HEK293 (cell line): ENCODE data around the gene LMTK3.

Experiments used
- GLI4 ChIP-seq: fragments of 450-650 bp; formaldehyde crosslinking; IDR thresholded peaks from 2 replicates; pipeline ENCODE4 v1.5.1; 2016; ENCODE audit warnings: missing biosample characterization, missing genetic modification characterization
- GLIS1 ChIP-seq: fragments of 450-650 bp; formaldehyde crosslinking; IDR thresholded peaks from 2 replicates; pipeline ENCODE4 v1.5.1; 2016; ENCODE audit warnings: missing biosample characterization, missing genetic modification characterization
- GLIS2 ChIP-seq: fragments of 450-650 bp; formaldehyde crosslinking; IDR thresholded peaks from 2 replicates; pipeline ENCODE4 v1.5.1; 2016; ENCODE audit warnings: missing biosample characterization, missing genetic modification characterization
- ZBTB7A ChIP-seq: fragments of 450-650 bp; formaldehyde crosslinking; IDR thresholded peaks from 2 replicates; pipeline ENCODE4 v1.5.1; 2016; ENCODE audit warnings: low read depth, missing biosample characterization, missing genetic modification characterization
- ZBTB8A ChIP-seq: fragments of 450-650 bp; formaldehyde crosslinking; IDR thresholded peaks from 2 replicates; pipeline ENCODE4 v1.5.1; 2016; ENCODE audit warnings: missing biosample characterization, missing genetic modification characterization
- ZEB2 ChIP-seq: fragments of 450-650 bp; formaldehyde crosslinking; IDR thresholded peaks from 2 replicates; pipeline ENCODE4 v1.5.1; 2016; ENCODE audit warnings: missing biosample characterization, missing genetic modification characterization
- ZFP37 ChIP-seq: fragments of 450-650 bp; formaldehyde crosslinking; IDR thresholded peaks from 2 replicates; pipeline ENCODE4 v1.5.1; 2016; ENCODE audit warnings: missing biosample characterization, missing genetic modification characterization
- ZFP41 ChIP-seq: fragments of 450-650 bp; formaldehyde crosslinking; IDR thresholded peaks from 2 replicates; pipeline ENCODE4 v1.5.1; 2016; ENCODE audit warnings: missing biosample characterization, missing genetic modification characterization, borderline replicate concordance
- ZNF10 ChIP-seq: fragments of 450-650 bp; formaldehyde crosslinking; IDR thresholded peaks from 2 replicates; pipeline ENCODE4 v1.5.1; 2017; ENCODE audit warnings: missing biosample characterization, missing genetic modification characterization
- ZNF292 ChIP-seq: fragments of 450-650 bp; formaldehyde crosslinking; IDR thresholded peaks from 2 replicates; pipeline ENCODE4 v1.5.1; 2016; ENCODE audit warnings: low read depth, missing biosample characterization, missing genetic modification characterization, borderline replicate concordance
- ZNF311 ChIP-seq: fragments of 450-650 bp; formaldehyde crosslinking; IDR thresholded peaks from 2 replicates; pipeline ENCODE4 v1.5.1; 2017; ENCODE audit warnings: missing biosample characterization, missing genetic modification characterization, borderline replicate concordance
- ZNF366 ChIP-seq: fragments of 450-650 bp; formaldehyde crosslinking; conservative IDR thresholded peaks from 2 replicates; pipeline ENCODE4 v1.5.1; 2016; ENCODE audit warnings: missing biosample characterization, missing genetic modification characterization
- ZNF391 ChIP-seq: fragments of 450-650 bp; formaldehyde crosslinking; IDR thresholded peaks from 2 replicates; pipeline ENCODE4 v1.5.1; 2016; ENCODE audit warnings: low read depth, missing biosample characterization, missing genetic modification characterization, borderline replicate concordance
- ZNF473 ChIP-seq: fragments of 450-650 bp; formaldehyde crosslinking; IDR thresholded peaks from 2 replicates; pipeline ENCODE4 v1.5.1; 2017; ENCODE audit warnings: missing biosample characterization, missing genetic modification characterization
- ZNF510 ChIP-seq: fragments of 450-650 bp; formaldehyde crosslinking; IDR thresholded peaks from 2 replicates; pipeline ENCODE4 v1.5.1; 2018; ENCODE audit warnings: mild to moderate bottlenecking, missing genetic modification characterization, missing biosample characterization; ENCODE audit not compliant: insufficient replicate concordance
- ZNF544 ChIP-seq: fragments of 450-650 bp; formaldehyde crosslinking; IDR thresholded peaks from 2 replicates; pipeline ENCODE4 v1.5.0; 2017; ENCODE audit warnings: missing biosample characterization, missing genetic modification characterization
- ZNF560 ChIP-seq: fragments of 450-650 bp; formaldehyde crosslinking; IDR thresholded peaks from 2 replicates; pipeline ENCODE4 v1.5.1; 2017; ENCODE audit warnings: missing biosample characterization, missing genetic modification characterization, borderline replicate concordance
- ZNF623 ChIP-seq: fragments of 450-650 bp; formaldehyde crosslinking; IDR thresholded peaks from 2 replicates; pipeline ENCODE4 v1.5.1; 2016; ENCODE audit warnings: missing biosample characterization, missing genetic modification characterization
- ZNF670 ChIP-seq: fragments of 450-650 bp; formaldehyde crosslinking; IDR thresholded peaks from 2 replicates; pipeline ENCODE4 v1.5.1; 2016; ENCODE audit warnings: missing biosample characterization, missing genetic modification characterization, low read depth
- ZNF777 ChIP-seq: fragments of 450-650 bp; formaldehyde crosslinking; IDR thresholded peaks from 2 replicates; pipeline ENCODE4 v1.5.1; 2017; ENCODE audit warnings: missing biosample characterization, missing genetic modification characterization, borderline replicate concordance
- TF ChIP-seq, protein P1 (sequence below): fragments of 450-650 bp; formaldehyde crosslinking; IDR thresholded peaks from 2 replicates; pipeline ENCODE4 v1.5.1; 2016; ENCODE audit warnings: missing biosample characterization, missing genetic modification characterization
- TF ChIP-seq, protein P2 (sequence below): fragments of 450-650 bp; formaldehyde crosslinking; IDR thresholded peaks from 2 replicates; pipeline ENCODE4; 2016; ENCODE audit warnings: missing biosample characterization, missing genetic modification characterization
- TF ChIP-seq, protein P3 (sequence below): fragments of 450-650 bp; formaldehyde crosslinking; IDR thresholded peaks from 2 replicates; pipeline ENCODE4 v1.5.1; 2016; ENCODE audit warnings: missing biosample characterization, missing genetic modification characterization, borderline replicate concordance
- TF ChIP-seq, protein P4 (sequence below): fragments of 450-650 bp; IDR thresholded peaks from 2 replicates; pipeline ENCODE4 v1.5.1; 2018; ENCODE audit warnings: missing biosample characterization, mild to moderate bottlenecking, missing genetic modification characterization
- TF ChIP-seq, protein P5 (sequence below): fragments of 450-650 bp; formaldehyde crosslinking; IDR thresholded peaks from 2 replicates; pipeline ENCODE4 v1.5.1; 2017; ENCODE audit warnings: missing biosample characterization, missing genetic modification characterization
- TF ChIP-seq, protein P6 (sequence below): fragments of 450-650 bp; formaldehyde crosslinking; IDR thresholded peaks from 2 replicates; pipeline ENCODE4 v1.5.1; 2016; ENCODE audit warnings: missing biosample characterization, missing genetic modification characterization

Gene LMTK3

DNA sequence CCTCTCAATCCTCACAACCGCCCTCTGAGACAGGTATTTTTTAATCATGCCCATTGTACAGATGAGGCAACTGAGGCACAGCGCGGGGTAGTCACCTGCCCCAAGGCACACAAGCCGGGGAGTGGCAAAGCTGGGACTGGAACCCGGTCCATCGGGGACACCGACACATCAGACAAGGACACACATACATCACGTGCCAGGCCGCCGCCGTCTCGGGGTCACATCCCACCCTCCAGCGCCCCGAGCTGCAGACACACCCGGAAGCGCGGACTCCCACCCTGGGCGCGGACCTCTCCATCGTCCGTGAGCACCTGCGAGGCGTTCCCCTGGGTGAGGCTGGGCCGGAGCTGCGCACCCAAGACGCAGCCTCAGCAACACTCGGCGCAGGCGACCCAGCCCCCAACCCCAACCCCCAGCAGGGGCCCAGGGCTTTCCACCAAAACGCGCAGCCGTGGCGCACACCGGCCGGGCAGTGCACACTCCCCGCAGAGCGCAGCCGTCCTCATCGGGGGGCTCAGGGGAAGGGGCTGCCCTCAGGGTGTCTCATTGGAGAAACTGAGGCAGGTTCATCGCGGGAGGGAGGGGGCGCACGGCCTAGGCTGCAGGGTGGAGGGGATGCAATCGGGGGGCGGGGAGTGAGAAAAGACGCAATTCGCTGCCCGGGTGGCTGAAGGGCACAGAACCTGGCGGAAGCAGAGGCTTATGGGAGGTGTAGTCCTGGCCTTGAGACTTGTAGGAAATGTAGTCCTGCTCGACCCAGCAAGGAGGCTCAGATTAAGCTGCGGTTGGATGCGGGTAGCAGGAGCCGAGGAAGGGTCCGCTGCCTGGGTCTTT is 1.9 kb upstream of the LMTK3 start (continued):
- no peak for TF ChIP-seq ZNF473 (tag by site-specific recombination)
- TF ChIP-seq, protein P1, sequence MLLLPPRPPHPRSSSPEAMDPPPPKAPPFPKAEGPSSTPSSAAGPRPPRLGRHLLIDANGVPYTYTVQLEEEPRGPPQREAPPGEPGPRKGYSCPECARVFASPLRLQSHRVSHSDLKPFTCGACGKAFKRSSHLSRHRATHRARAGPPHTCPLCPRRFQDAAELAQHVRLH, result peak; percentile 98
- TF ChIP-seq ZNF10 (tag by site-specific recombination), result 0 out of 2 replicates have a peak, but pooled peaks have one; percentile 30
- 0 out of 2 replicates have a peak, but pooled peaks have one; percentile 56 for TF ChIP-seq ZEB2 (tag by site-specific recombination)
- no peak for TF ChIP-seq ZNF366 (tag by site-specific recombination)
- TF ChIP-seq GLIS2, result peak; percentile 98
- TF ChIP-seq ZNF292 (tag by site-specific recombination), result no peak
- no peak for TF ChIP-seq ZNF623 (tag by site-specific recombination)
- no peak for TF ChIP-seq ZFP41 (tag by site-specific recombination)
- TF ChIP-seq ZNF670 (tag by site-specific recombination), result no peak
- TF ChIP-seq, protein P2, sequence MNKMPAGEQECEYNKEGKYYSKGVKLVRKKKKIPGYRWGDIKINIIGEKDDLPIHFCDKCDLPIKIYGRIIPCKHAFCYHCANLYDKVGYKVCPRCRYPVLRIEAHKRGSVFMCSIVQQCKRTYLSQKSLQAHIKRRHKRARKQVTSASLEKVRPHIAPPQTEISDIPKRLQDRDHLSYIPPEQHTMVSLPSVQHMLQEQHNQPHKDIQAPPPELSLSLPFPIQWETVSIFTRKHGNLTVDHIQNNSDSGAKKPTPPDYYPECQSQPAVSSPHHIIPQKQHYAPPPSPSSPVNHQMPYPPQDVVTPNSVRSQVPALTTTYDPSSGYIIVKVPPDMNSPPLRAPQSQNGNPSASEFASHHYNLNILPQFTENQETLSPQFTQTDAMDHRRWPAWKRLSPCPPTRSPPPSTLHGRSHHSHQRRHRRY (tag by site-specific recombination), result no peak
- TF ChIP-seq, protein P3, sequence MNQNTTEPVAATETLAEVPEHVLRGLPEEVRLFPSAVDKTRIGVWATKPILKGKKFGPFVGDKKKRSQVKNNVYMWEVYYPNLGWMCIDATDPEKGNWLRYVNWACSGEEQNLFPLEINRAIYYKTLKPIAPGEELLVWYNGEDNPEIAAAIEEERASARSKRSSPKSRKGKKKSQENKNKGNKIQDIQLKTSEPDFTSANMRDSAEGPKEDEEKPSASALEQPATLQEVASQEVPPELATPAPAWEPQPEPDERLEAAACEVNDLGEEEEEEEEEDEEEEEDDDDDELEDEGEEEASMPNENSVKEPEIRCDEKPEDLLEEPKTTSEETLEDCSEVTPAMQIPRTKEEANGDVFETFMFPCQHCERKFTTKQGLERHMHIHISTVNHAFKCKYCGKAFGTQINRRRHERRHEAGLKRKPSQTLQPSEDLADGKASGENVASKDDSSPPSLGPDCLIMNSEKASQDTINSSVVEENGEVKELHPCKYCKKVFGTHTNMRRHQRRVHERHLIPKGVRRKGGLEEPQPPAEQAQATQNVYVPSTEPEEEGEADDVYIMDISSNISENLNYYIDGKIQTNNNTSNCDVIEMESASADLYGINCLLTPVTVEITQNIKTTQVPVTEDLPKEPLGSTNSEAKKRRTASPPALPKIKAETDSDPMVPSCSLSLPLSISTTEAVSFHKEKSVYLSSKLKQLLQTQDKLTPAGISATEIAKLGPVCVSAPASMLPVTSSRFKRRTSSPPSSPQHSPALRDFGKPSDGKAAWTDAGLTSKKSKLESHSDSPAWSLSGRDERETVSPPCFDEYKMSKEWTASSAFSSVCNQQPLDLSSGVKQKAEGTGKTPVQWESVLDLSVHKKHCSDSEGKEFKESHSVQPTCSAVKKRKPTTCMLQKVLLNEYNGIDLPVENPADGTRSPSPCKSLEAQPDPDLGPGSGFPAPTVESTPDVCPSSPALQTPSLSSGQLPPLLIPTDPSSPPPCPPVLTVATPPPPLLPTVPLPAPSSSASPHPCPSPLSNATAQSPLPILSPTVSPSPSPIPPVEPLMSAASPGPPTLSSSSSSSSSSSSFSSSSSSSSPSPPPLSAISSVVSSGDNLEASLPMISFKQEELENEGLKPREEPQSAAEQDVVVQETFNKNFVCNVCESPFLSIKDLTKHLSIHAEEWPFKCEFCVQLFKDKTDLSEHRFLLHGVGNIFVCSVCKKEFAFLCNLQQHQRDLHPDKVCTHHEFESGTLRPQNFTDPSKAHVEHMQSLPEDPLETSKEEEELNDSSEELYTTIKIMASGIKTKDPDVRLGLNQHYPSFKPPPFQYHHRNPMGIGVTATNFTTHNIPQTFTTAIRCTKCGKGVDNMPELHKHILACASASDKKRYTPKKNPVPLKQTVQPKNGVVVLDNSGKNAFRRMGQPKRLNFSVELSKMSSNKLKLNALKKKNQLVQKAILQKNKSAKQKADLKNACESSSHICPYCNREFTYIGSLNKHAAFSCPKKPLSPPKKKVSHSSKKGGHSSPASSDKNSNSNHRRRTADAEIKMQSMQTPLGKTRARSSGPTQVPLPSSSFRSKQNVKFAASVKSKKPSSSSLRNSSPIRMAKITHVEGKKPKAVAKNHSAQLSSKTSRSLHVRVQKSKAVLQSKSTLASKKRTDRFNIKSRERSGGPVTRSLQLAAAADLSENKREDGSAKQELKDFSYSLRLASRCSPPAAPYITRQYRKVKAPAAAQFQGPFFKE (tag by site-specific recombination), result no peak
- TF ChIP-seq ZBTB8A (tag by site-specific recombination), result peak; percentile 35; the same call in 1 of the 2 replicates
- TF ChIP-seq, protein P4, sequence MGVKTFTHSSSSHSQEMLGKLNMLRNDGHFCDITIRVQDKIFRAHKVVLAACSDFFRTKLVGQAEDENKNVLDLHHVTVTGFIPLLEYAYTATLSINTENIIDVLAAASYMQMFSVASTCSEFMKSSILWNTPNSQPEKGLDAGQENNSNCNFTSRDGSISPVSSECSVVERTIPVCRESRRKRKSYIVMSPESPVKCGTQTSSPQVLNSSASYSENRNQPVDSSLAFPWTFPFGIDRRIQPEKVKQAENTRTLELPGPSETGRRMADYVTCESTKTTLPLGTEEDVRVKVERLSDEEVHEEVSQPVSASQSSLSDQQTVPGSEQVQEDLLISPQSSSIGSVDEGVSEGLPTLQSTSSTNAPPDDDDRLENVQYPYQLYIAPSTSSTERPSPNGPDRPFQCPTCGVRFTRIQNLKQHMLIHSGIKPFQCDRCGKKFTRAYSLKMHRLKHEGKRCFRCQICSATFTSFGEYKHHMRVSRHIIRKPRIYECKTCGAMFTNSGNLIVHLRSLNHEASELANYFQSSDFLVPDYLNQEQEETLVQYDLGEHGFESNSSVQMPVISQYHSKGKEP (tag by site-specific recombination), result peak; percentile 51
- TF ChIP-seq ZNF391 (tag by site-specific recombination), result no peak
- TF ChIP-seq ZNF311, result no peak
- TF ChIP-seq, protein P5, sequence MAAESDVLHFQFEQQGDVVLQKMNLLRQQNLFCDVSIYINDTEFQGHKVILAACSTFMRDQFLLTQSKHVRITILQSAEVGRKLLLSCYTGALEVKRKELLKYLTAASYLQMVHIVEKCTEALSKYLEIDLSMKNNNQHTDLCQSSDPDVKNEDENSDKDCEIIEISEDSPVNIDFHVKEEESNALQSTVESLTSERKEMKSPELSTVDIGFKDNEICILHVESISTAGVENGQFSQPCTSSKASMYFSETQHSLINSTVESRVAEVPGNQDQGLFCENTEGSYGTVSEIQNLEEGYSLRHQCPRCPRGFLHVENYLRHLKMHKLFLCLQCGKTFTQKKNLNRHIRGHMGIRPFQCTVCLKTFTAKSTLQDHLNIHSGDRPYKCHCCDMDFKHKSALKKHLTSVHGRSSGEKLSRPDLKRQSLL (tag by site-specific recombination), result 0 out of 2 replicates have a peak, but pooled peaks have one; percentile 11
- TF ChIP-seq ZNF560 (tag by site-specific recombination), result no peak
- TF ChIP-seq ZBTB7A (tag by site-specific recombination), result peak; percentile 51
- peak; percentile 85 for TF ChIP-seq GLIS1
- TF ChIP-seq, protein P6, sequence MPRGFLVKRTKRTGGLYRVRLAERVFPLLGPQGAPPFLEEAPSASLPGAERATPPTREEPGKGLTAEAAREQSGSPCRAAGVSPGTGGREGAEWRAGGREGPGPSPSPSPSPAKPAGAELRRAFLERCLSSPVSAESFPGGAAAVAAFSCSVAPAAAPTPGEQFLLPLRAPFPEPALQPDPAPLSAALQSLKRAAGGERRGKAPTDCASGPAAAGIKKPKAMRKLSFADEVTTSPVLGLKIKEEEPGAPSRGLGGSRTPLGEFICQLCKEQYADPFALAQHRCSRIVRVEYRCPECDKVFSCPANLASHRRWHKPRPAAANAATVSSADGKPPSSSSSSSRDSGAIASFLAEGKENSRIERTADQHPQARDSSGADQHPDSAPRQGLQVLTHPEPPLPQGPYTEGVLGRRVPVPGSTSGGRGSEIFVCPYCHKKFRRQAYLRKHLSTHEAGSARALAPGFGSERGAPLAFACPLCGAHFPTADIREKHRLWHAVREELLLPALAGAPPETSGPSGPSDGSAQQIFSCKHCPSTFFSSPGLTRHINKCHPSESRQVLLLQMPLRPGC, result 0 out of 2 replicates have a peak, but pooled peaks have one; percentile 18
- no peak for TF ChIP-seq ZNF544
- TF ChIP-seq GLI4, result no peak
- TF ChIP-seq ZNF510 (tag by site-specific recombination), result no peak
- peak; percentile 58; the same call in 1 of the 2 replicates for TF ChIP-seq ZNF777 (tag by site-specific recombination)
- TF ChIP-seq ZFP37 (tag by site-specific recombination), result 0 out of 2 replicates have a peak, but pooled peaks have one; percentile 44
